Vagina (tissue), 2 donors: ENCODE results near the gene ACAP1.

ENCODE experiments used
- POLR2A ChIP-seq, 2 donors: fragments of 450-650 bp; IDR thresholded peaks; one replicate each; pipeline ENCODE4 v1.6.1; 2017; ENCODE audit warnings: antibody characterized with exemption in 2 of 2, mild to moderate bottlenecking in 2 of 2, moderate library complexity in 2 of 2
- POLR2AphosphoS5 ChIP-seq, 2 donors: sonication (generic); formaldehyde crosslinking; IDR thresholded peaks; one replicate each; pipeline ENCODE4 v1.9.0; 2017; ENCODE audit warnings: antibody characterized with exemption in 2 of 2, mild to moderate bottlenecking in 2 of 2, low read depth in 1 of 2; ENCODE audit not compliant: insufficient read depth in 1 of 2
- TF ChIP-seq, protein P1 (sequence below), 3 experiments: fragments of 450-650 bp in 2 of 3; fragments of 200-600 bp in 1 of 3; sonication (generic) in 1 of 3; IDR thresholded peaks; one replicate each; pipeline ENCODE4 v1.5.1; 2017 to 2019; ENCODE audit warnings: antibody characterized with exemption in 3 of 3, mild to moderate bottlenecking in 2 of 3, moderate library complexity in 2 of 3

DNA sequence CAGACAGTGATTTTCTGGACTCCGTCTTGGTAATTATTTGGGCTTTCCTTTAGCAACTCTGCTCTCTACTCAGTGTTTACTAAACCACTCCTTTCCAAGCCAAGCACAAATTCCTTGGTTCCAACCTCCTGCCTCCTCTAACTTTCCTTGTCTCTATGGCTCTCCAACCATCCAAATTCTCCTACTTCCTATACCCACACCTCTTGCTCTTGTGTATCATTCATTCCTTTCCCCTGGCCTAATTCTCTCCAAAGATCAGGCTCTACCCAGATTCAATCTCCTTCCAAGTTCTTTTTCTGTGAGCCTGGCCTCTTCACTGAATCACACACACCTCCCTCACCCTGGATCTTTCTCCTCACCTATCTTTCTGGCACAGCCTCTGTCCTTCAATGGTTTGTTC lies 8.3 kb upstream of the ACAP1 start:
- TF ChIP-seq, protein P1, sequence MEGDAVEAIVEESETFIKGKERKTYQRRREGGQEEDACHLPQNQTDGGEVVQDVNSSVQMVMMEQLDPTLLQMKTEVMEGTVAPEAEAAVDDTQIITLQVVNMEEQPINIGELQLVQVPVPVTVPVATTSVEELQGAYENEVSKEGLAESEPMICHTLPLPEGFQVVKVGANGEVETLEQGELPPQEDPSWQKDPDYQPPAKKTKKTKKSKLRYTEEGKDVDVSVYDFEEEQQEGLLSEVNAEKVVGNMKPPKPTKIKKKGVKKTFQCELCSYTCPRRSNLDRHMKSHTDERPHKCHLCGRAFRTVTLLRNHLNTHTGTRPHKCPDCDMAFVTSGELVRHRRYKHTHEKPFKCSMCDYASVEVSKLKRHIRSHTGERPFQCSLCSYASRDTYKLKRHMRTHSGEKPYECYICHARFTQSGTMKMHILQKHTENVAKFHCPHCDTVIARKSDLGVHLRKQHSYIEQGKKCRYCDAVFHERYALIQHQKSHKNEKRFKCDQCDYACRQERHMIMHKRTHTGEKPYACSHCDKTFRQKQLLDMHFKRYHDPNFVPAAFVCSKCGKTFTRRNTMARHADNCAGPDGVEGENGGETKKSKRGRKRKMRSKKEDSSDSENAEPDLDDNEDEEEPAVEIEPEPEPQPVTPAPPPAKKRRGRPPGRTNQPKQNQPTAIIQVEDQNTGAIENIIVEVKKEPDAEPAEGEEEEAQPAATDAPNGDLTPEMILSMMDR (IDR thresholded peaks at IDR 0.05): no peak
- TF ChIP-seq POLR2A (IDR thresholded peaks at IDR 0.05) (no peak), POLR2AphosphoS5 (IDR thresholded peaks at IDR 0.05; ENCODE audit: insufficient read depth in 1 of 2, low read depth in 1 of 2) (no peak)
